Fibroblast of skin of back (primary cell): ENCODE results near the gene NCOA3. TPM values are rescaled to one million over a fixed set of nuclear protein-coding genes. Genes with fewer than 3 reads are reported as not detected.
"Not testable (repeated sequence)": the region's sequence is repeated elsewhere in the genome, so short reads cannot be mapped to it uniquely, and the experiment has no call there.

Experiments used
- DNase-seq: peaks from one replicate; pipeline ENCODE4 v3.0.0-alpha.2; 2013
- polyA plus RNA-seq, 2 experiments: library from polyadenylated mRNA; unstranded; fragments of 120-200 nt; gene quantifications; one replicate each; pipeline ENCODE4 v1.2.1, GENCODE V29; 2013; ENCODE audit not compliant: insufficient read length in 2 of 2

NCOA3 gene
- 21.0 TPM for polyA plus RNA-seq (2013, experiment 1 of 2; ENCODE audit: insufficient read length)
- 22.3 TPM for polyA plus RNA-seq (2013, experiment 2 of 2; ENCODE audit: insufficient read length)

GRCh38 chr20:47501482-47502270 lies at the start of gene NCOA3:
NCOA3 (plus strand) TSS chr20:47501887; CDS start chr20:47622248, 120,361 bp downstream.
- peak; percentile 95 for DNase-seq

- no peak for DNase-seq
Observed at GRCh38 chr20:47452736-47453161, 48.9 kb upstream of the NCOA3 start.

- DNase-seq, result peak; percentile 98
Observed at GRCh38 chr20:47453167-47453782, 48.4 kb upstream of the NCOA3 start.

GRCh38 chr20:47454298-47455132 lies 47.2 kb upstream of the NCOA3 start:
- no peak for DNase-seq

GRCh38 chr20:47455133-47456040 lies 46.3 kb upstream of the NCOA3 start:
- no peak for DNase-seq

GRCh38 chr20:47456041-47456537 lies 45.6 kb upstream of the NCOA3 start:
- DNase-seq, result no peak

GRCh38 chr20:47456952-47457724 lies 44.5 kb upstream of the NCOA3 start:
- DNase-seq, result peak; percentile 91

GRCh38 chr20:47458280-47459050 lies 43.2 kb upstream of the NCOA3 start:
- DNase-seq, result not testable (repeated sequence)

GRCh38 chr20:47459344-47460073 lies 42.2 kb upstream of the NCOA3 start:
- DNase-seq, result no peak

- DNase-seq, result not testable (repeated sequence)
Observed at GRCh38 chr20:47460761-47461112, 41.0 kb upstream of the NCOA3 start.

- no peak for DNase-seq
Observed at GRCh38 chr20:47461120-47461685, 40.5 kb upstream of the NCOA3 start.

GRCh38 chr20:47461906-47462305 lies 39.8 kb upstream of the NCOA3 start:
- DNase-seq, result not testable (repeated sequence)

- peak; percentile 99 for DNase-seq
Observed at GRCh38 chr20:47464380-47465101, 37.1 kb upstream of the NCOA3 start.

- DNase-seq, result no peak
Observed at GRCh38 chr20:47465335-47466090, 36.2 kb upstream of the NCOA3 start.

- no peak for DNase-seq
Observed at GRCh38 chr20:47466213-47466612, 35.5 kb upstream of the NCOA3 start.

GRCh38 chr20:47466704-47467459 lies 34.8 kb upstream of the NCOA3 start:
- DNase-seq, result no peak
